GM11168 (cell line): ENCODE results near the gene RANBP17.

Source experiments
- in situ Hi-C: fragments of 300-500 bp; cut with MboI; formaldehyde crosslinking; loops from one replicate; pipeline ENCODE4 v1.12.0; 2022; ENCODE audit warnings: low sequenced_read_pairs; ENCODE audit not compliant: unreplicated experiment

The RANBP17 gene

GRCh38 chr5:171207256-171207847 is 345.5 kb downstream of the RANBP17 start:
- in situ Hi-C loops: no loop called here

DNA sequence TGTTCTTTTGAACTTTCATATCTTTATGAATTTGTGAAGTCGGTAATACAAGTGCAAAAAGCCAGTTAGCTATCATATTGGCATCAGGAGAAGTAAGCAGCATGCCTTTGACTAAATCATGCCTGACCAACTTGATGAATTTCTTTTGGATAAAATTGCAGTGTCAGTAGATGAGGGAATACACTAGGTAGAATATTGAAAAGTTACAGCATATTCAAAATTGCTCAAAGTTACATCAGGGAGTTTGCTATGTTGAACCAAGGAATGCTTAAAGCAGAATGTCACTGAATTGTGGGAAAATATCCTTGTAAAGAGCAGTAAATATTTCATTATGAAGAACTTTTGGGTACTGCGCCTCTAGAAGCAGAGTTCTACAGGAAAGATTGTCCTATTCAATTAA is 360.1 kb downstream of the RANBP17 start:
- in situ Hi-C loops: no loop called here

DNA sequence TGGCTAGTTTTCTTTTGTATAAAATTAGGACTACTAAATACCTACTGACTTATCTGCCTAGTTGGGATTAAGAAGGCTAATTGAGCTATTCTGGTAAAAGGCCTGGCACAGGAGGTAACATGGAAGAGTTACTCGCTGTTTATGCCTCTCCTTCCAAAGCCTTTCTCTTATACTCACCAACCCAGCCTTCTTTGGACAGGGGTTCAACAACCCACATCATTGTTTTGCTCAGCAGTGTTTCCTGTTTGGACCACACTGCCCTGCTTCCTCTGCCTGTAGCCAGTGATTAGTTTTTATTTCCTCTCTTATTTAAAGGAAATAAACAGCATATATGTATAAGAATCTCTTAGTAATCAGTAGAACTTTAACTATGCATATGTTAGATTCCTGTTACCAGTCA is 362.1 kb downstream of the RANBP17 start:
- in situ Hi-C loops: no loop called here

GRCh38 chr5:171226096-171226754 is 364.4 kb downstream of the RANBP17 start:
- in situ Hi-C loops: no loop called here

DNA sequence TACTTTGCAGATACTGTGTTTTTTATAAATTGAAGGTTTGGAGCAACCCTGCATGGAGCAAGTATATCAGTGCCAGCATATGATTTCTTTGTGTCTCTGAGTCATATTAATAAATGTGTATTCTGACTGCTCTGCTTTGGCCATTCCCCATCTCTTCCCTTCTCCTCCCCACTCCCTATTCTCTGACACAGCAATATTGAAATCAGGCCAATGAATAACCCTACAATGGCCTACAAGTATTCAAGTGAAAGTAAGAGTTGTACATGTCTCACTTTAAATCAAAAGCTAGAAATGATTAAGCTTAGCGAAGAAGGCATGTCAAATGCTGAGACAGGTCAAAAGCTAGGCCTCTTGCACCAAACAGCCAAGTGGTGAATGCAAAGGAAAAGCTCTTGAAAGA is 365.0 kb downstream of the RANBP17 start:
- in situ Hi-C loops: no loop called here

DNA sequence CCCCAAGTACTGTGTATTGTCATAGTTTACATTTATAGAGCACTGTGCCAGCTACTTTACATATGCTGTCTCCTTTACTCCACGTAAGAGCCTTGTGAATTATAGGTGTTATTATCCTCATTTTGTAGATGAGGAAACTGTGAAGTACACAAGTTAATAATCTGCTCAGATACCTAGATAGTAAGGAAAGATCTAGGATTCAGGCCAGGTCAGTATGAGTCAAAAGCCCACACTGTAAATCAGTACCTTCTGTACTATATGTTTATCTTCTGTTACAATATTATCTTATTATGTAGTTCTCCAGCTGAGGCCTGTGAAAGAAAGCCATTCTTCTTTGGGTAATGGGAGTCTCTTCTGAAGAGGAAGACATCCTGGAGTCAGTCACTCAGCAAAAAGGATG is 374.8 kb downstream of the RANBP17 start:
- in situ Hi-C loops: no loop called here

DNA sequence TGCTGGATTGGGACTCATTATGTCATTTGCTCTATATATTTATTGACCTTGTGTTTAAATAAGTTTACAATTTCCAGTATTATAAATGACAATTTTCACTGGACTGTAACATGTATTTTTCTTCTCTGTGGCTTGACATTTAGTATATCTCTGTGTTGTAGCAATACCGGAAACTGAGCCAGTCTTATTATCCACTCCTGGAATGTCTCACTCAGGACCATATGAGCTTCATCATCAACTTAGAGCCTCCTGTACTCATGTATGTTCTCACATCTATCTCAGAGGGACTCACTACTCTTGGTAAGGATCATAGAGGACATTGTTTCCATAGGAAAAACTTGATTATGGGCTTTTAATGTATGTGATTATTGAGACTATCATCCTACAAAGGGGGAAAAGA is 380.7 kb downstream of the RANBP17 start:
- in situ Hi-C loops: no loop called here

DNA sequence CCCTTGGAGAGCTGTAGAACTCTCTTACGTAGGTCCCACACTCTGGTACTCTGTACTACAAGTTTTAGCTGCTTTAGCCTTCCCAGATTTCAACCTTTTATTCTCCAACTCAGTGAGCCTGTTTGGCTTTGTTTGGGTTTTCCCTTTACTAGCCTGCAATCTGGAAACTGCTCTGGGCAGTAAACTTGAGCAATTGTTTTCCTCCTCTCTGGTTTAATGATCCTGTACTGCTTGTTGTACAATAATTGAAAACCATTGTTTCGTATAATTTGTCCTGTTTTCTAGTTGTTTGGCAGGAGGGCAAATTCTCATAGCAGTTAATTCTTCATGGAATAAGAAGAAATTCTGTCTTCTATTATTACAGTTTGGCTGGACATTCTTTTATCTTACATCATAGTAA is 384.4 kb downstream of the RANBP17 start:
- in situ Hi-C loops: no loop called here

DNA sequence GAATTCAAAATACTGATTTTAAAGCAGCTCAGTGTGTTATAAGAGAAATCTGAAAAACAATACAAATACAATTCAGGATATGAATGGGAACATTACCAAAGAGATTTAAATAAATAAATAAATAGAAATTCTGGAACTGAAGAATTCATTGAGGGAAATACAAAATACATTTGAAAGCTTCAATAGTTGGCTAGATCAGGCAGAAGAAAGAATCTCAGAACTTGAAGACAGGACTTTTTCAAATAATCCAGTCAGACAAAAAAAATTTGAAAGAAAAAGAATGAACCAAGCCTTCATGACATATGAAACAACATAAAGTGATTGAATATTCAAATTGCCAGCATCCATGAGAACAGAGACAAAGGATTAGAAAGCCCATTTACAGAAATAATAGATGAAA is 387.6 kb downstream of the RANBP17 start:
- in situ Hi-C loops: no loop called here

- in situ Hi-C loops: no loop called here
Observed at GRCh38 chr5:171250738-171251137, 388.9 kb downstream of the RANBP17 start.

DNA sequence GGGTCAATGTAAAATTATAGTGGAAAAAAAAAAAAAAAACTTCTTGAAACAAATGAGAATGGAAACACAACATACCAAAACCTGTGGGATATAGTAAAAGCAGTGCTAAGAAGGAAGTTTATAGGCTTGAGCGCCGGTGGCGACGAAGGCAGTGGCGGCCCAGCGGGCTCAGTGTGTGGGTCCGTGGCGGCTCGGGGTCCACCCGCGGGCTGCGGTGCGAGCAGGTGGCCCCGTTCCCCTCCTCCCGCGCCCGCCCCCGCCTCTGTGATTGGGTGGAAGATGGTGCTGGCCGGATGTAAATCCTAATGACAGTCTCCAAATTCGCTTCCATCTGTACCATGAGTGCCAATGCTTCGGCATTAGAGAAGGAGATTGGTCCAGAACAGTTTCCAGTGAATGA is 389.7 kb downstream of the RANBP17 start:
- in situ Hi-C loops: no loop called here

DNA sequence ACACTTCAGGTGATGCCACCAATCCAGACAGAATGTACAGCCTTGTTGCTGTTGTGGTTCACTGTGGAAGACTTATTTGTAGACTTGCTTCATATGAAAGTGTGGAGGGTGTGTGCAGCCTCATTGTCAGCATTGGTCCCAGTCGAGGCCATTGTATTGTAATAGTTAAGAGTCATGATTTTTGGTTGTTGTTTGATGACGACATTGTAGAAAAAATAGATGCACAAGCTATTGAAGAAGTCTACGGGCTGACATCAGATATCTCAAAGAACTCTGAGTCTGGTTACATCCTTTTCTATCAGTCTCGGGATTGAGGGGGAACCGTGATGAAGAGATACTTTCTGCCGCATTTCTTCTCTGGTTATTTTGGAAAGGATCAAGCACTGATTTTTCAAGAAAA is 390.9 kb downstream of the RANBP17 start:
- in situ Hi-C loops: no loop called here

GRCh38 chr5:171258737-171259415 is 397.1 kb downstream of the RANBP17 start:
- in situ Hi-C loops: no loop called here

- in situ Hi-C loops: no loop called here
Observed at GRCh38 chr5:171261361-171261760, 399.5 kb downstream of the RANBP17 start.

GRCh38 chr5:171261904-171262303 is 400.1 kb downstream of the RANBP17 start:
- in situ Hi-C loops: no loop called here

GRCh38 chr5:171263181-171263580 is 401.4 kb downstream of the RANBP17 start:
- in situ Hi-C loops: no loop called here

DNA sequence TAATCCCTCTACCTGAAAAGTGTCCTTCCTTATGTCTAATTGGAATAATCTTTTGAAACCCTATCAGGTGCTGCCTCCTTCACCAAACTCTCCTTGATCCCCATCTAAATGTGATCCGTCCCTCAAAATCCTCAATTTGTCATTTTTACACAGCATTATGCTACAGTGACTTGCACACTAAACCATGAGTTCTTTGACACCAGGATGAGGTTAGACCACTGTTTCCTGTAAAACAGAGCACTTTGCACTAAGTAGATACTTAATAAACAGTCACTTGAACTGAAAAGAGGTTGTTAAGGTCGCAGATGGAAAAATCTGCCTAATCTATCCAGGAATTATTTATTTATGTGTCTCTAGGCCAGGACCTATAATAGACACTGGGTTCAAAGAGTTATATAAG is 403.0 kb downstream of the RANBP17 start:
- in situ Hi-C loops: no loop called here

GRCh38 chr5:171268700-171269620 is 407.1 kb downstream of the RANBP17 start:
- in situ Hi-C loops: no loop called here

GRCh38 chr5:171269717-171270116 is 407.9 kb downstream of the RANBP17 start:
- in situ Hi-C loops: no loop called here

DNA sequence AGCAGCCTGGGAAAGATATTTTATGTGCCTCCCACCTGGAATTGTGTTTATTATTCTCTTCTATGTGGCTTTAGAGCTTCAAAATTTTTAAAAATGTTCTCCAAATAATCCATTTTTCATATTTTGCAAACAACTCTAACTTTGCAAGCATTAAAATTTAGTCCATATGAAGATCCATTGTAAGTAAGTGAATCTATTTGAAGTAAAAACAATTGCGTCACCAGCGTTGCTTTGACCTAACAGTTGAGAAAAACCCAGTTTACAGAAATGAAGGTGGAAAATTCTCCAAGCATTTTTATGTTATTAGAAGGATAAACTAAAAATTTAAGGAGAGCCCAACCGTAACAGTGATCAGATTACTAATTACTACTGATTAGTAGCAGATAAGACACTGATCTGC is 408.3 kb downstream of the RANBP17 start:
- in situ Hi-C loops: no loop called here

GRCh38 chr5:171271798-171272197 is 410.0 kb downstream of the RANBP17 start:
- in situ Hi-C loops: no loop called here
